Liver (tissue), 2 donors: ENCODE data around the gene IFNW1.

Experiments
- YY1 ChIP-seq: IDR thresholded peaks from 2 replicates; pipeline ENCODE4 v1.6.1; 2016; ENCODE audit warnings: antibody characterized with exemption, mild to moderate bottlenecking
- TF ChIP-seq, protein P1 (sequence below): fragments of 150-350 bp; IDR thresholded peaks from 2 replicates; pipeline ENCODE4 v1.5.1; 2017; ENCODE audit warnings: improper control_type of control experiment, low read depth, low read length; ENCODE audit not compliant: missing input control
- donor health status: healthy.

DNA sequence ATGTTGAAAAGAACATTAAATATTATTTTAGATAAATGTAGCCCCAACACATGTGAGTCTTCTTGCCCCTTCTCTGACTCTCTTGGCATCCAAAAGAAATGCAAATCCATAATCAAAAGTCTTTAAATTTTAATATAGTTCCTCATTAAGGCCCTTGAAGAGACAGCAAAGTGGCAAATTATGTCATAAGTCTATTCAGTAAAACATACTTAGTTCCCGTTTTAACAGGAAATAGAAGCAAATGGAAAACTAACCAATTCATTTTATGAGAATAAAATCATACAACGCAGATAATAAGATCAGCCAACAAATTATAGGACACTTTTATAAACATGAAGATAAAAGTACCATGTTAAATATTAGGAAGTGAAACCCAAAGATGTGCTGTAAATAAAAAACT, 43.8 kb downstream of the IFNW1 start:
- TF ChIP-seq, protein P1, sequence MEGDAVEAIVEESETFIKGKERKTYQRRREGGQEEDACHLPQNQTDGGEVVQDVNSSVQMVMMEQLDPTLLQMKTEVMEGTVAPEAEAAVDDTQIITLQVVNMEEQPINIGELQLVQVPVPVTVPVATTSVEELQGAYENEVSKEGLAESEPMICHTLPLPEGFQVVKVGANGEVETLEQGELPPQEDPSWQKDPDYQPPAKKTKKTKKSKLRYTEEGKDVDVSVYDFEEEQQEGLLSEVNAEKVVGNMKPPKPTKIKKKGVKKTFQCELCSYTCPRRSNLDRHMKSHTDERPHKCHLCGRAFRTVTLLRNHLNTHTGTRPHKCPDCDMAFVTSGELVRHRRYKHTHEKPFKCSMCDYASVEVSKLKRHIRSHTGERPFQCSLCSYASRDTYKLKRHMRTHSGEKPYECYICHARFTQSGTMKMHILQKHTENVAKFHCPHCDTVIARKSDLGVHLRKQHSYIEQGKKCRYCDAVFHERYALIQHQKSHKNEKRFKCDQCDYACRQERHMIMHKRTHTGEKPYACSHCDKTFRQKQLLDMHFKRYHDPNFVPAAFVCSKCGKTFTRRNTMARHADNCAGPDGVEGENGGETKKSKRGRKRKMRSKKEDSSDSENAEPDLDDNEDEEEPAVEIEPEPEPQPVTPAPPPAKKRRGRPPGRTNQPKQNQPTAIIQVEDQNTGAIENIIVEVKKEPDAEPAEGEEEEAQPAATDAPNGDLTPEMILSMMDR, result no peak
- TF ChIP-seq YY1, result no peak
